Renal pelvis (tissue), 4 donors: ENCODE results near the gene SNED1. TPM values are rescaled to one million over a fixed set of nuclear protein-coding genes. Genes with fewer than 3 reads are reported as not detected.
"Not testable (repeated sequence)": the region's sequence is repeated elsewhere in the genome, so short reads cannot be mapped to it uniquely, and the experiment has no call there.

Source experiments
- DNase-seq: peaks from one replicate; pipeline ENCODE4 v3.0.0-alpha.2; 2013
- polyA plus RNA-seq, 3 donors: library from polyadenylated mRNA; unstranded; fragments of 120-200 nt; gene quantifications; one replicate each; pipeline ENCODE4 v1.2.1, GENCODE V29; 2013; ENCODE audit not compliant: insufficient read length in 3 of 3

Gene SNED1
- polyA plus RNA-seq, 3 donors, result 7.6 to 11.0 (median 10.6) TPM

GRCh38 chr2:240970816-240971215 lies 27.6 kb upstream of the SNED1 start:
- DNase-seq, result no peak

- no peak for DNase-seq
Observed at GRCh38 chr2:240972201-240972600, 26.2 kb upstream of the SNED1 start.

GRCh38 chr2:240972636-240973521 lies 25.5 kb upstream of the SNED1 start:
- no peak for DNase-seq

- no peak for DNase-seq
Observed at GRCh38 chr2:240974771-240975572, 23.4 kb upstream of the SNED1 start.

- not testable (repeated sequence) for DNase-seq
Observed at GRCh38 chr2:240975903-240976302, 22.5 kb upstream of the SNED1 start.

GRCh38 chr2:240981280-240981679 lies 17.1 kb upstream of the SNED1 start:
- no peak for DNase-seq

GRCh38 chr2:240981871-240982800 lies 16.3 kb upstream of the SNED1 start:
- no peak for DNase-seq

- DNase-seq, result no peak
Observed at GRCh38 chr2:240982821-240983281, 15.6 kb upstream of the SNED1 start.

GRCh38 chr2:240983361-240983995 lies 14.9 kb upstream of the SNED1 start:
- peak; percentile 51 for DNase-seq

GRCh38 chr2:240983996-240984498 lies 14.4 kb upstream of the SNED1 start:
- no peak for DNase-seq

- DNase-seq, result no peak
Observed at GRCh38 chr2:240985881-240986786, 12.3 kb upstream of the SNED1 start.

GRCh38 chr2:240986787-240987411 lies 11.5 kb upstream of the SNED1 start:
- DNase-seq, result no peak

- no peak for DNase-seq
Observed at GRCh38 chr2:240987588-240987987, 10.8 kb upstream of the SNED1 start.

- DNase-seq, result no peak
Observed at GRCh38 chr2:240988146-240988545, 10.3 kb upstream of the SNED1 start.

GRCh38 chr2:240988571-240989271 lies 9.7 kb upstream of the SNED1 start:
- DNase-seq, result no peak

- no peak for DNase-seq
Observed at GRCh38 chr2:240989451-240990265, 8.8 kb upstream of the SNED1 start.

GRCh38 chr2:240990266-240990529 lies 8.2 kb upstream of the SNED1 start:
- DNase-seq, result no peak

GRCh38 chr2:240990726-240991377 lies 7.6 kb upstream of the SNED1 start:
- DNase-seq, result no peak
